HepG2 (cell line): ENCODE measurements around the gene HMGCS2. TPM values are rescaled to one million over a fixed set of nuclear protein-coding genes. Genes with fewer than 3 reads are reported as not detected.

Experiments
- ESRRA ChIP-seq: sonication (generic); formaldehyde crosslinking; IDR thresholded peaks from 2 replicates; pipeline ENCODE4 v1.5.1; 2020; ENCODE audit warnings: mild to moderate bottlenecking, low read depth, missing genetic modification reagents
- FOXO1 ChIP-seq: sonication (generic); formaldehyde crosslinking; IDR thresholded peaks from 2 replicates; pipeline ENCODE4 v1.4.0; 2020; ENCODE audit warnings: missing genetic modification reagents
- JDP2 ChIP-seq: sonication (generic); formaldehyde crosslinking; IDR thresholded peaks from 2 replicates; pipeline ENCODE4 v1.8.1; 2022; ENCODE audit warnings: missing genetic modification reagents, borderline replicate concordance
- JUND ChIP-seq: sonication (generic); formaldehyde crosslinking; IDR thresholded peaks from 2 replicates; pipeline ENCODE4 v1.8.0; 2022; ENCODE audit warnings: mild to moderate bottlenecking, missing genetic modification reagents
- REPIN1 ChIP-seq: sonication (generic); formaldehyde crosslinking; IDR thresholded peaks from 2 replicates; pipeline ENCODE4 v1.8.0; 2022; ENCODE audit warnings: missing genetic modification reagents, low read depth, mild to moderate bottlenecking, borderline replicate concordance
- SALL1 ChIP-seq: sonication (generic); formaldehyde crosslinking; IDR thresholded peaks from 2 replicates; pipeline ENCODE4 v1.8.0; 2022; ENCODE audit warnings: mild to moderate bottlenecking, missing genetic modification reagents
- ZNF572 ChIP-seq: sonication (generic); formaldehyde crosslinking; IDR thresholded peaks from 2 replicates; pipeline ENCODE4 v1.5.1; 2020; ENCODE audit warnings: mild to moderate bottlenecking, missing genetic modification reagents
- ZNF788 ChIP-seq: sonication (generic); formaldehyde crosslinking; IDR thresholded peaks from 2 replicates; pipeline ENCODE4 v1.5.0; 2020; ENCODE audit warnings: mild to moderate bottlenecking, missing genetic modification reagents, borderline replicate concordance
- polyA plus RNA-seq, 8 experiments: library from polyadenylated mRNA; depleted of rRNA in 3 of 8; stranded (reverse) in 7 of 8; unstranded in 1 of 8; fragments of >200 nt; fragmentation: Illumina TruSeq in 4 of 8; extraction: Trizol in 4 of 8; gene quantifications; 2 replicates each; pipeline versions ENCODE4 v1.2.1 to v1.2.3, GENCODE V29; 2011 to 2016; ENCODE audit warnings: low read depth in 4 of 8, missing spikeins in 1 of 8, mixed read lengths in 1 of 8; ENCODE audit not compliant: insufficient read depth in 1 of 8
- total RNA-seq, 5 experiments: library from RNA; depleted of rRNA; stranded (reverse); fragments of >200 nt; fragmentation: Illumina TruSeq; extraction: Trizol; gene quantifications; 2 replicates each; pipeline ENCODE4 v1.2.3, GENCODE V29; 2016; ENCODE audit warnings: low read depth in 1 of 5
- TF ChIP-seq, protein P1 (sequence below), 2 experiments: sonication (generic) in 1 of 2; formaldehyde crosslinking in 1 of 2; IDR thresholded peaks; 2 replicates each; pipeline versions ENCODE4 v1.4.0 to v1.6.1; 2016 to 2020; ENCODE audit warnings: borderline replicate concordance in 1 of 2, low read depth in 1 of 2, mild to moderate bottlenecking in 1 of 2, missing genetic modification reagents in 1 of 2
- TF ChIP-seq, protein P2 (sequence below): sonication (generic); formaldehyde crosslinking; IDR thresholded peaks from 2 replicates; pipeline ENCODE4 v1.4.0; 2020; ENCODE audit warnings: missing genetic modification reagents
- TF ChIP-seq, protein P3 (sequence below): sonication (generic); formaldehyde crosslinking; IDR thresholded peaks from one replicate; pipeline ENCODE4 v1.5.1; 2020; ENCODE audit warnings: mild to moderate bottlenecking, missing genetic modification reagents; ENCODE audit errors: not compliant biosample characterization
- TF ChIP-seq, protein P4 (sequence below): sonication (generic); IDR thresholded peaks from 2 replicates; pipeline ENCODE4 v1.6.1; 2016; ENCODE audit warnings: low read depth, borderline replicate concordance

Gene HMGCS2
- total and polyA plus RNA-seq, 2 of the 13 experiments (the other 11 are each of a cell fraction or from before 2014, with no cell fraction given): 0.44 to 1.5 TPM

DNA sequence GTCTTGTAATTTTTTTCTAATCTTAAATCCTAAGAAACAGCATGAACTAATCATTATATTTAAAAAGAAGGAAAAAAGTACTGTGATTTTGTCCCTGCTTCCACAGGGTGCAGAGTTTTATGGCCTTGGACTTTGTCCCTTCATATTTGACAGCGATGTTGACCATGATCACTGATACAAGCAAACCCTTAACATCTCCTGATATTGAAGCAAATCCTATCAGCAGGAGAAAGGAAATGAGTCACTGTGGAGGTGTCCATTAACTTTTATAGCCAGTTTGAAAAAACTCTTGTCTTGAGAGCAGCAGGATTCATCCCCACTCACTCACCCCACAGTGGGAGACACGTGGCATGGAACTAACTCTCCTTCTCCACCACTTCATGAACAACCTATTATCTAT is 47.7 kb upstream of the HMGCS2 start (continued):
- TF ChIP-seq, protein P1, sequence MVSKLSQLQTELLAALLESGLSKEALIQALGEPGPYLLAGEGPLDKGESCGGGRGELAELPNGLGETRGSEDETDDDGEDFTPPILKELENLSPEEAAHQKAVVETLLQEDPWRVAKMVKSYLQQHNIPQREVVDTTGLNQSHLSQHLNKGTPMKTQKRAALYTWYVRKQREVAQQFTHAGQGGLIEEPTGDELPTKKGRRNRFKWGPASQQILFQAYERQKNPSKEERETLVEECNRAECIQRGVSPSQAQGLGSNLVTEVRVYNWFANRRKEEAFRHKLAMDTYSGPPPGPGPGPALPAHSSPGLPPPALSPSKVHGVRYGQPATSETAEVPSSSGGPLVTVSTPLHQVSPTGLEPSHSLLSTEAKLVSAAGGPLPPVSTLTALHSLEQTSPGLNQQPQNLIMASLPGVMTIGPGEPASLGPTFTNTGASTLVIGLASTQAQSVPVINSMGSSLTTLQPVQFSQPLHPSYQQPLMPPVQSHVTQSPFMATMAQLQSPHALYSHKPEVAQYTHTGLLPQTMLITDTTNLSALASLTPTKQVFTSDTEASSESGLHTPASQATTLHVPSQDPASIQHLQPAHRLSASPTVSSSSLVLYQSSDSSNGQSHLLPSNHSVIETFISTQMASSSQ (IDR thresholded peaks at IDR 0.05; ENCODE audit: low read depth): peak; percentile 63
- TF ChIP-seq, protein P1 (CRISPR knock-in tag; IDR thresholded peaks at IDR 0.05; ENCODE audit: borderline replicate concordance): peak; percentile 22; the same call in 1 of the 2 replicates
- no peak for TF ChIP-seq ZNF572 (CRISPR knock-in tag)
- peak; percentile 59; the same call in 1 of the 2 replicates for TF ChIP-seq FOXO1 (CRISPR knock-in tag)
- TF ChIP-seq ZNF788 (CRISPR knock-in tag): no peak
- TF ChIP-seq, protein P2, sequence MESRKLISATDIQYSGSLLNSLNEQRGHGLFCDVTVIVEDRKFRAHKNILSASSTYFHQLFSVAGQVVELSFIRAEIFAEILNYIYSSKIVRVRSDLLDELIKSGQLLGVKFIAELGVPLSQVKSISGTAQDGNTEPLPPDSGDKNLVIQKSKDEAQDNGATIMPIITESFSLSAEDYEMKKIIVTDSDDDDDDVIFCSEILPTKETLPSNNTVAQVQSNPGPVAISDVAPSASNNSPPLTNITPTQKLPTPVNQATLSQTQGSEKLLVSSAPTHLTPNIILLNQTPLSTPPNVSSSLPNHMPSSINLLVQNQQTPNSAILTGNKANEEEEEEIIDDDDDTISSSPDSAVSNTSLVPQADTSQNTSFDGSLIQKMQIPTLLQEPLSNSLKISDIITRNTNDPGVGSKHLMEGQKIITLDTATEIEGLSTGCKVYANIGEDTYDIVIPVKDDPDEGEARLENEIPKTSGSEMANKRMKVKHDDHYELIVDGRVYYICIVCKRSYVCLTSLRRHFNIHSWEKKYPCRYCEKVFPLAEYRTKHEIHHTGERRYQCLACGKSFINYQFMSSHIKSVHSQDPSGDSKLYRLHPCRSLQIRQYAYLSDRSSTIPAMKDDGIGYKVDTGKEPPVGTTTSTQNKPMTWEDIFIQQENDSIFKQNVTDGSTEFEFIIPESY (CRISPR knock-in tag): no peak
- no peak for TF ChIP-seq ESRRA (CRISPR knock-in tag)
- peak; percentile 77; the same call in 1 of the 2 replicates for TF ChIP-seq SALL1
- TF ChIP-seq, protein P3, sequence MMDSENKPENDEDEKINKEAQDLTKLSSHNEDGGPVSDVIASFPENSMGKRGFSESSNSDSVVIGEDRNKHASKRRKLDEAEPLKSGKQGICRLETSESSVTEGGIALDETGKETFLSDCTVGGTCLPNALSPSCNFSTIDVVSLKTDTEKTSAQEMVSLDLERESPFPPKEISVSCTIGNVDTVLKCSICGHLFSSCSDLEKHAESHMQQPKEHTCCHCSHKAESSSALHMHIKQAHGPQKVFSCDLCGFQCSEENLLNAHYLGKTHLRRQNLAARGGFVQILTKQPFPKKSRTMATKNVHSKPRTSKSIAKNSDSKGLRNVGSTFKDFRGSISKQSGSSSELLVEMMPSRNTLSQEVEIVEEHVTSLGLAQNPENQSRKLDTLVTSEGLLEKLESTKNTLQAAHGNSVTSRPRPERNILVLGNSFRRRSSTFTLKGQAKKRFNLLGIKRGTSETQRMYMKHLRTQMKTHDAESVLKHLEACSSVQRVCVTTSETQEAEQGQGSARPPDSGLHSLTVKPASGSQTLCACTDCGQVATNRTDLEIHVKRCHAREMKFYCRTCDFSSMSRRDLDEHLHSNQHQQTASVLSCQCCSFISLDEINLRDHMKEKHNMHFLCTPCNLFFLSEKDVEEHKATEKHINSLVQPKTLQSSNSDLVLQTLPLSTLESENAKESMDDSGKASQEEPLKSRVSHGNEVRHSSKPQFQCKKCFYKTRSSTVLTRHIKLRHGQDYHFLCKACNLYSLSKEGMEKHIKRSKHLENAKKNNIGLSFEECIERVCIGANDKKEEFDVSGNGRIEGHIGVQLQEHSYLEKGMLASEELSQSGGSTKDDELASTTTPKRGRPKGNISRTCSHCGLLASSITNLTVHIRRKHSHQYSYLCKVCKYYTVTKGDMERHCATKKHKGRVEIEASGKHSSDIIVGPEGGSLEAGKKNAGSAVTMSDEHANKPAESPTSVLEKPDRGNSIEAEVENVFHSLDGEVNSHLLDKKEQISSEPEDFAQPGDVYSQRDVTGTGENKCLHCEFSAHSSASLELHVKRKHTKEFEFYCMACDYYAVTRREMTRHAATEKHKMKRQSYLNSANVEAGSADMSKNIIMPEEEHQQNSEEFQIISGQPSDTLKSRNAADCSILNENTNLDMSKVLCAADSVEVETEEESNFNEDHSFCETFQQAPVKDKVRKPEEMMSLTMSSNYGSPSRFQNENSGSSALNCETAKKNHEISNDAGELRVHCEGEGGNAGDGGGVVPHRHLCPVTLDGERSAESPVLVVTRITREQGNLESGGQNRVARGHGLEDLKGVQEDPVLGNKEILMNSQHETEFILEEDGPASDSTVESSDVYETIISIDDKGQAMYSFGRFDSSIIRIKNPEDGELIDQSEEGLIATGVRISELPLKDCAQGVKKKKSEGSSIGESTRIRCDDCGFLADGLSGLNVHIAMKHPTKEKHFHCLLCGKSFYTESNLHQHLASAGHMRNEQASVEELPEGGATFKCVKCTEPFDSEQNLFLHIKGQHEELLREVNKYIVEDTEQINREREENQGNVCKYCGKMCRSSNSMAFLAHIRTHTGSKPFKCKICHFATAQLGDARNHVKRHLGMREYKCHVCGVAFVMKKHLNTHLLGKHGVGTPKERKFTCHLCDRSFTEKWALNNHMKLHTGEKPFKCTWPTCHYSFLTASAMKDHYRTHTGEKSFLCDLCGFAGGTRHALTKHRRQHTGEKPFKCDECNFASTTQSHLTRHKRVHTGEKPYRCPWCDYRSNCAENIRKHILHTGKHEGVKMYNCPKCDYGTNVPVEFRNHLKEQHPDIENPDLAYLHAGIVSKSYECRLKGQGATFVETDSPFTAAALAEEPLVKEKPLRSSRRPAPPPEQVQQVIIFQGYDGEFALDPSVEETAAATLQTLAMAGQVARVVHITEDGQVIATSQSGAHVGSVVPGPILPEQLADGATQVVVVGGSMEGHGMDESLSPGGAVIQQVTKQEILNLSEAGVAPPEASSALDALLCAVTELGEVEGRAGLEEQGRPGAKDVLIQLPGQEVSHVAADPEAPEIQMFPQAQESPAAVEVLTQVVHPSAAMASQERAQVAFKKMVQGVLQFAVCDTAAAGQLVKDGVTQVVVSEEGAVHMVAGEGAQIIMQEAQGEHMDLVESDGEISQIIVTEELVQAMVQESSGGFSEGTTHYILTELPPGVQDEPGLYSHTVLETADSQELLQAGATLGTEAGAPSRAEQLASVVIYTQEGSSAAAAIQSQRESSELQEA (CRISPR knock-in tag): no peak
- no peak for TF ChIP-seq REPIN1 (CRISPR knock-in tag)
- TF ChIP-seq JUND (CRISPR knock-in tag): peak; percentile 80
- no peak for TF ChIP-seq JDP2 (CRISPR knock-in tag)
- TF ChIP-seq, protein P4, sequence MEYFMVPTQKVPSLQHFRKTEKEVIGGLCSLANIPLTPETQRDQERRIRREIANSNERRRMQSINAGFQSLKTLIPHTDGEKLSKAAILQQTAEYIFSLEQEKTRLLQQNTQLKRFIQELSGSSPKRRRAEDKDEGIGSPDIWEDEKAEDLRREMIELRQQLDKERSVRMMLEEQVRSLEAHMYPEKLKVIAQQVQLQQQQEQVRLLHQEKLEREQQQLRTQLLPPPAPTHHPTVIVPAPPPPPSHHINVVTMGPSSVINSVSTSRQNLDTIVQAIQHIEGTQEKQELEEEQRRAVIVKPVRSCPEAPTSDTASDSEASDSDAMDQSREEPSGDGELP: no peak
